ENCODE data around the gene MTCL3.
A peak's percentile ranks its signal among the peaks of the same experiment; 100 is the strongest.

MTCL3 gene

GRCh38 chr6:127518710-127519468 is at the start of gene MTCL3:
Gene MTCL3 (minus strand): TSS chr6:127519335.
- Histone ChIP-seq H3K9me3 (ENCODE audit: control insufficient read depth, low read depth, low read length) (peaks cover 3% of the 10 kb centered on the region), H3K27me3 (ENCODE audit: control insufficient read depth, insufficient read depth, low read length) (peaks cover 69% of the 10 kb centered on the region), H3K4me1 (ENCODE audit: control insufficient read depth, insufficient read depth, low read length) (peaks cover 6% of the 10 kb centered on the region), H3K27ac (ENCODE audit: low read length) (no peak within 1 kb of the TSS), H3K36me3 (ENCODE audit: control insufficient read depth, insufficient read depth, low read length) (no peaks in the 10 kb centered on the region), H3K4me3 (ENCODE audit: low read length) (peak within 1 kb of the TSS; percentile 9)
- peak in 1 of 2 donors; percentile 22 for DNase-seq
- no CpG with 5 or more reads among the region's 42 CpGs for WGBS (ENCODE audit: insufficient coverage, low lambda C conversion rate)

- no peak overlapping the region for H3K4me3 ChIP-seq (ENCODE audit: low read length)
- no peaks in the 10 kb centered on the region for H3K4me1 ChIP-seq (ENCODE audit: control insufficient read depth, insufficient read depth, low read length)
- DNase-seq, result no peak
- no peak overlapping the region for H3K27ac ChIP-seq (ENCODE audit: low read length)
- H3K36me3 ChIP-seq (ENCODE audit: control insufficient read depth, insufficient read depth, low read length), result no peaks in the 10 kb centered on the region
- no peaks in the 10 kb centered on the region for H3K27me3 ChIP-seq (ENCODE audit: control insufficient read depth, insufficient read depth, low read length)
- no peaks in the 10 kb centered on the region for H3K9me3 ChIP-seq (ENCODE audit: control insufficient read depth, low read depth, low read length)
- WGBS (ENCODE audit: insufficient coverage, low lambda C conversion rate), result 43% methylated on average over 1 of the region's 2 CpGs
Measured at GRCh38 chr6:127567476-127567875, 48.3 kb upstream of the MTCL3 start.

- H3K9me3 ChIP-seq (ENCODE audit: control insufficient read depth, low read depth, low read length), result no peaks in the 10 kb centered on the region
- no peak overlapping the region for H3K27ac ChIP-seq (ENCODE audit: low read length)
- H3K4me3 ChIP-seq (ENCODE audit: low read length), result no peak overlapping the region
Measured at GRCh38 chr6:127566651-127567050, 47.5 kb upstream of the MTCL3 start.

GRCh38 chr6:127566119-127566518 is 47.0 kb upstream of the MTCL3 start:
- H3K4me1 ChIP-seq (ENCODE audit: control insufficient read depth, insufficient read depth, low read length), result no peaks in the 10 kb centered on the region
- no peaks in the 10 kb centered on the region for H3K36me3 ChIP-seq (ENCODE audit: control insufficient read depth, insufficient read depth, low read length)
- DNase-seq, result no peak
- no peak overlapping the region for H3K4me3 ChIP-seq (ENCODE audit: low read length)
- H3K27ac ChIP-seq (ENCODE audit: low read length), result no peak overlapping the region
- H3K27me3 ChIP-seq (ENCODE audit: control insufficient read depth, insufficient read depth, low read length), result no peaks in the 10 kb centered on the region
- H3K9me3 ChIP-seq (ENCODE audit: control insufficient read depth, low read depth, low read length), result no peaks in the 10 kb centered on the region

More at GRCh38 chr6:127566651-127567050, 47.5 kb upstream of the MTCL3 start:
- no peaks in the 10 kb centered on the region for H3K27me3 ChIP-seq (ENCODE audit: control insufficient read depth, insufficient read depth, low read length)
- no peaks in the 10 kb centered on the region for H3K4me1 ChIP-seq (ENCODE audit: control insufficient read depth, insufficient read depth, low read length)
- no peaks in the 10 kb centered on the region for H3K36me3 ChIP-seq (ENCODE audit: control insufficient read depth, insufficient read depth, low read length)
- no peak for DNase-seq

GRCh38 chr6:127564761-127565160 is 45.6 kb upstream of the MTCL3 start:
- WGBS (ENCODE audit: insufficient coverage, low lambda C conversion rate), result no CpG with 5 or more reads among the region's 3 CpGs
- Histone ChIP-seq H3K27ac (ENCODE audit: low read length) (no peak overlapping the region), H3K4me1 (ENCODE audit: control insufficient read depth, insufficient read depth, low read length) (no peaks in the 10 kb centered on the region), H3K9me3 (ENCODE audit: control insufficient read depth, low read depth, low read length) (no peaks in the 10 kb centered on the region), H3K36me3 (ENCODE audit: control insufficient read depth, insufficient read depth, low read length) (no peaks in the 10 kb centered on the region), H3K4me3 (ENCODE audit: low read length) (no peak overlapping the region), H3K27me3 (ENCODE audit: control insufficient read depth, insufficient read depth, low read length) (no peaks in the 10 kb centered on the region)
- DNase-seq, result no peak

- Histone ChIP-seq H3K4me3 (ENCODE audit: low read length) (no peak overlapping the region), H3K27ac (ENCODE audit: low read length) (no peak overlapping the region), H3K4me1 (ENCODE audit: control insufficient read depth, insufficient read depth, low read length) (no peaks in the 10 kb centered on the region), H3K27me3 (ENCODE audit: control insufficient read depth, insufficient read depth, low read length) (no peaks in the 10 kb centered on the region), H3K9me3 (ENCODE audit: control insufficient read depth, low read depth, low read length) (no peaks in the 10 kb centered on the region), H3K36me3 (ENCODE audit: control insufficient read depth, insufficient read depth, low read length) (no peaks in the 10 kb centered on the region)
- WGBS (ENCODE audit: insufficient coverage, low lambda C conversion rate), result no CpG with 5 or more reads among the region's 1 CpG
- DNase-seq, result no peak
Measured at GRCh38 chr6:127561660-127562059, 42.5 kb upstream of the MTCL3 start.

GRCh38 chr6:127554435-127555006 is 35.4 kb upstream of the MTCL3 start:
- Histone ChIP-seq H3K4me1 (ENCODE audit: control insufficient read depth, insufficient read depth, low read length) (no peaks in the 10 kb centered on the region), H3K4me3 (ENCODE audit: low read length) (no peak overlapping the region), H3K36me3 (ENCODE audit: control insufficient read depth, insufficient read depth, low read length) (no peaks in the 10 kb centered on the region), H3K27ac (ENCODE audit: low read length) (no peak overlapping the region), H3K27me3 (ENCODE audit: control insufficient read depth, insufficient read depth, low read length) (no peaks in the 10 kb centered on the region), H3K9me3 (ENCODE audit: control insufficient read depth, low read depth, low read length) (no peaks in the 10 kb centered on the region)
- no peak for DNase-seq
- WGBS (ENCODE audit: insufficient coverage, low lambda C conversion rate), result no CpG with 5 or more reads among the region's 2 CpGs

- no peak overlapping the region for H3K4me3 ChIP-seq (ENCODE audit: low read length)
- H3K9me3 ChIP-seq (ENCODE audit: control insufficient read depth, low read depth, low read length), result no peaks in the 10 kb centered on the region
- H3K27me3 ChIP-seq (ENCODE audit: control insufficient read depth, insufficient read depth, low read length), result no peaks in the 10 kb centered on the region
- H3K36me3 ChIP-seq (ENCODE audit: control insufficient read depth, insufficient read depth, low read length), result no peaks in the 10 kb centered on the region
- no peaks in the 10 kb centered on the region for H3K4me1 ChIP-seq (ENCODE audit: control insufficient read depth, insufficient read depth, low read length)
- H3K27ac ChIP-seq (ENCODE audit: low read length), result no peak overlapping the region
- no peak for DNase-seq
Measured at GRCh38 chr6:127550403-127550802, 31.3 kb upstream of the MTCL3 start.

GRCh38 chr6:127547904-127548649 is 28.9 kb upstream of the MTCL3 start:
- H3K4me3 ChIP-seq (ENCODE audit: low read length), result no peak overlapping the region
- no peaks in the 10 kb centered on the region for H3K4me1 ChIP-seq (ENCODE audit: control insufficient read depth, insufficient read depth, low read length)
- WGBS (ENCODE audit: insufficient coverage, low lambda C conversion rate), result 100% methylated on average over 1 of the region's 2 CpGs
- no peaks in the 10 kb centered on the region for H3K27me3 ChIP-seq (ENCODE audit: control insufficient read depth, insufficient read depth, low read length)
- no peaks in the 10 kb centered on the region for H3K9me3 ChIP-seq (ENCODE audit: control insufficient read depth, low read depth, low read length)
- no peak for DNase-seq
- no peak overlapping the region for H3K27ac ChIP-seq (ENCODE audit: low read length)
- no peaks in the 10 kb centered on the region for H3K36me3 ChIP-seq (ENCODE audit: control insufficient read depth, insufficient read depth, low read length)

- WGBS (ENCODE audit: insufficient coverage, low lambda C conversion rate), result no CpG with 5 or more reads among the region's 1 CpG
Measured at GRCh38 chr6:127547215-127547614, 28.1 kb upstream of the MTCL3 start.

More at GRCh38 chr6:127547215-127547614, 28.1 kb upstream of the MTCL3 start:
- no peak overlapping the region for H3K27ac ChIP-seq (ENCODE audit: low read length)
- H3K36me3 ChIP-seq (ENCODE audit: control insufficient read depth, insufficient read depth, low read length), result no peaks in the 10 kb centered on the region
- H3K27me3 ChIP-seq (ENCODE audit: control insufficient read depth, insufficient read depth, low read length), result no peaks in the 10 kb centered on the region
- H3K9me3 ChIP-seq (ENCODE audit: control insufficient read depth, low read depth, low read length), result no peaks in the 10 kb centered on the region
- no peak for DNase-seq
- H3K4me3 ChIP-seq (ENCODE audit: low read length), result no peak overlapping the region
- no peaks in the 10 kb centered on the region for H3K4me1 ChIP-seq (ENCODE audit: control insufficient read depth, insufficient read depth, low read length)

Data from large intestine (tissue), 3 donors.